ENCODE measurements around the gene FLT1.

Gene FLT1

GRCh38 chr13:28337166-28338005 lies 157.5 kb downstream of the FLT1 start:
- no peak overlapping the region for H3K27ac ChIP-seq
- H3K9me3 ChIP-seq = no peaks in the 10 kb centered on the region
- no peak for TF ChIP-seq CTCF (IDR thresholded peaks at IDR 0.05)
- no peak overlapping the region for H3K4me3 ChIP-seq
- no peaks in the 10 kb centered on the region for H3K27me3 ChIP-seq
- no peak for DNase-seq
- H3K4me1 ChIP-seq = no peaks in the 10 kb centered on the region
- no peaks in the 10 kb centered on the region for H3K36me3 ChIP-seq
- intact Hi-C loops (cut with DNase I; ENCODE audit: low total_unique reads) = no loop called here

- no peaks in the 10 kb centered on the region for H3K36me3 ChIP-seq
- no peak for TF ChIP-seq CTCF (IDR thresholded peaks at IDR 0.05)
- H3K9me3 ChIP-seq = no peaks in the 10 kb centered on the region
- no peak for DNase-seq
- H3K4me3 ChIP-seq = no peak overlapping the region
- intact Hi-C loops (cut with DNase I; ENCODE audit: low total_unique reads) = no loop called here
- H3K4me1 ChIP-seq = no peaks in the 10 kb centered on the region
- H3K27me3 ChIP-seq = no peaks in the 10 kb centered on the region
- H3K27ac ChIP-seq = no peak overlapping the region
Measured at GRCh38 chr13:28336193-28336657, 158.7 kb downstream of the FLT1 start.

- Histone ChIP-seq H3K27ac (no peak overlapping the region), H3K36me3 (no peaks in the 10 kb centered on the region), H3K27me3 (no peaks in the 10 kb centered on the region), H3K4me1 (no peaks in the 10 kb centered on the region), H3K4me3 (no peak overlapping the region), H3K9me3 (no peaks in the 10 kb centered on the region)
- no peak for TF ChIP-seq CTCF (IDR thresholded peaks at IDR 0.05)
- no peak for DNase-seq
- intact Hi-C loops (cut with DNase I; ENCODE audit: low total_unique reads) = no loop called here
Measured at GRCh38 chr13:28333204-28333881, 161.6 kb downstream of the FLT1 start.

- TF ChIP-seq CTCF (IDR thresholded peaks at IDR 0.05) = no peak
- H3K4me1 ChIP-seq = peaks cover 0 to 10% (median 8%) of the 10 kb centered on the region in 4 donors
- no peak overlapping the region for H3K27ac ChIP-seq
- no peak for DNase-seq
- intact Hi-C loops (cut with DNase I; ENCODE audit: low total_unique reads) = no loop called here
- no peaks in the 10 kb centered on the region for H3K36me3 ChIP-seq
- H3K27me3 ChIP-seq = no peaks in the 10 kb centered on the region
- H3K9me3 ChIP-seq = no peaks in the 10 kb centered on the region
- H3K4me3 ChIP-seq = no peak overlapping the region
Measured at GRCh38 chr13:28329395-28330158, 165.4 kb downstream of the FLT1 start.

GRCh38 chr13:28328271-28328607 lies 166.7 kb downstream of the FLT1 start:
- H3K9me3 ChIP-seq = no peaks in the 10 kb centered on the region
- peaks cover 0 to 13% (median 10%) of the 10 kb centered on the region in 4 donors for H3K4me1 ChIP-seq
- H3K4me3 ChIP-seq = no peak overlapping the region
- intact Hi-C loops (cut with DNase I; ENCODE audit: low total_unique reads) = no loop called here
- no peak for TF ChIP-seq CTCF (IDR thresholded peaks at IDR 0.05)
- H3K27ac ChIP-seq = no peak overlapping the region
- no peak for DNase-seq
- H3K27me3 ChIP-seq = no peaks in the 10 kb centered on the region
- no peaks in the 10 kb centered on the region for H3K36me3 ChIP-seq

Measured in tibial artery (tissue), 4 donors.